ENCODE data around the gene CYP2W1. TPM values are rescaled to one million over a fixed set of nuclear protein-coding genes. Genes with fewer than 3 reads are reported as not detected.
A peak's percentile ranks its signal among the peaks of the same experiment; 100 is the strongest.

Gene CYP2W1
- total RNA-seq, 4 donors from 2014 or later: 0.41 to 0.95 TPM; not detected in 2

DNA sequence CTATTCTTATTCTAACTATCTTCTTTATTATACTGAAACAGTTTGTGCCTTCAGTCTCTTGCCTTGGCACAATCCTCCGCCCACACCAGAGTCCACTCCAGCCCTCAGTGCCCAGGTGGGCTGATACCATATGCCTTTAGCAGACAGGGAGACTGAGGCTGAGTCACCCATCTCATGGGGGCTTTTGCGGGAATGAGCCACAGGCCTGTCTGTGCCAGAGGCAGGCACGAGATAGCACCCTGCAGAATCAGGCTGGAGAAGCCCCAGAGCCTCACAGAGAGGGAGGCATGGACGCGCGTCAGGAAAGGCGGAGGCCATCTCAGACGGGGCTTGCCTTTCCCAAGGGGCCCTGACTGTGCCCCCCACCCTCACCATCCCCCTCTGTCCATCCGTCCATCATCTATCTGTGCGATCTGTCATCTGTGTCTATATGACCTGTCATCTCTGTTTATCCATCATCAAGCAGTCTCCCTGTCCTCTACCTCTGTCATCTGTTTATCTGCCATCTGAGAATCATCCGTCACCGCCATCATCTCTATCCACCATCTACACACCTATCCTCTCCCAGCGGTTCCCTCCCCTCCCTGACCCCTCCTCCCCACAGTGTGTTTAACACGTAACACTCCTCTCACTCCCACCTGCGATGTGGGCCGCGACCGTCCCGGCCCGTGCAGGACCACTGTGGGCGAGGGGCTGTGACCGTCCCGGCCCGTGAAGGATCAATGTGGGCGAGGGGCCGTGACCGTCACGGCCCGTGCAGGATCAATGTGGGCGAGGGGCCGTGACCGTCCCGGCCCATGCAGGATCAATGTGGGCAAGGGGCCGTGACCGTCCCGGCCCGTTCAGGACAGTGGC, 21.2 kb upstream of the CYP2W1 start:
- Histone ChIP-seq H3K36me3 (peaks cover 0 to 2% (median 0%) of the 10 kb centered on the region in 4 donors), H3K27me3 (no peaks in the 10 kb centered on the region), H3K4me3 (no peak overlapping the region), H3K4me1 (peaks cover 19 to 38% (median 31%) of the 10 kb centered on the region in 4 donors), H3K9me3 (no peaks in the 10 kb centered on the region), H3K27ac (no peak overlapping the region)
- peak; percentile 5 for DNase-seq
- TF ChIP-seq, protein P1, sequence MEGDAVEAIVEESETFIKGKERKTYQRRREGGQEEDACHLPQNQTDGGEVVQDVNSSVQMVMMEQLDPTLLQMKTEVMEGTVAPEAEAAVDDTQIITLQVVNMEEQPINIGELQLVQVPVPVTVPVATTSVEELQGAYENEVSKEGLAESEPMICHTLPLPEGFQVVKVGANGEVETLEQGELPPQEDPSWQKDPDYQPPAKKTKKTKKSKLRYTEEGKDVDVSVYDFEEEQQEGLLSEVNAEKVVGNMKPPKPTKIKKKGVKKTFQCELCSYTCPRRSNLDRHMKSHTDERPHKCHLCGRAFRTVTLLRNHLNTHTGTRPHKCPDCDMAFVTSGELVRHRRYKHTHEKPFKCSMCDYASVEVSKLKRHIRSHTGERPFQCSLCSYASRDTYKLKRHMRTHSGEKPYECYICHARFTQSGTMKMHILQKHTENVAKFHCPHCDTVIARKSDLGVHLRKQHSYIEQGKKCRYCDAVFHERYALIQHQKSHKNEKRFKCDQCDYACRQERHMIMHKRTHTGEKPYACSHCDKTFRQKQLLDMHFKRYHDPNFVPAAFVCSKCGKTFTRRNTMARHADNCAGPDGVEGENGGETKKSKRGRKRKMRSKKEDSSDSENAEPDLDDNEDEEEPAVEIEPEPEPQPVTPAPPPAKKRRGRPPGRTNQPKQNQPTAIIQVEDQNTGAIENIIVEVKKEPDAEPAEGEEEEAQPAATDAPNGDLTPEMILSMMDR (IDR thresholded peaks at IDR 0.05): no peak
- TF ChIP-seq POLR2AphosphoS5 (IDR thresholded peaks at IDR 0.05): no peak
- no peak for TF ChIP-seq EP300 (IDR thresholded peaks at IDR 0.05; ENCODE audit: low read depth)
- no peak for TF ChIP-seq POLR2A (IDR thresholded peaks at IDR 0.05)
- WGBS, 2 donors (ENCODE audit: low coverage in 1 of 2): 88% methylated on average over 37 of the region's 37 CpGs; no CpG with 5 or more reads in 1 of the 2 donors
- intact Hi-C loops (cut with DNase I; ENCODE audit: low total_unique reads): no loop called here
- in situ Hi-C loops (cut with MboI; ENCODE audit: low pct_ligation_motif_present in 1 of 4, low pct_unique_long_range_greater_than_20kb in 1 of 4, low sequenced_read_pairs in 3 of 4): no loop called here

DNA sequence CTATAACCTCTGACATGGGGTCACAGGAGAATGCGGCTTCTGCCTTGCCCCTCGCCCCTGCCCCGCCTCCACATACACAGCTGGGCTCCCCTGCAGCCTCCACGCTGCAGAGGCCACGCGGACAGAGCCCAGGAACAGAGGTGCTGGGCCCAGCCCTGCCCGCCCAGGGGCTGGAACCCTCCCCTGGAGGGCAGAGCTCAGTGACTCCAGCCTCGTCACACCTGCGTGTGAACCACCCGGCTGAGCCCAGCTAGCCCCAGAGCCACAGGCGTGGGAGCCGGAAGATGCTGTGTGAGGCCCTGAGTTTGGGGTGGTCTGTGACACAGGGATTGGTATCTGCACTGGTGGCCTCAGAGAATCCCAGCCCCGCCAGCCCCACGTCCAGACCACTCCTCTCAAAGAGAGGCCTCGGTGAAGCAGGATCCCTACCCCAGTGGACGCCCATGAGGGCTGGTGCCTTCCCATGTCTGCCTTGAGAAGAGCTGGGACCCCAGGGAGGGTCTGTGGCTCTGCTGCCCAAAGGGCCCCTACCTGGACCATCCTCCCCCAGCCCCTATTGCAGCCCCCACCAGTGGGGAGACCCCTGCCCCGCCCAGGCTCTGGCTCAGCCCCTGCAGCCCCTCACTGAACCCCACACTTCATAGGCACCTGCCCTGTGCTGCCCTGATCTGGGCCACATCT, 20.4 kb upstream of the CYP2W1 start:
- Histone ChIP-seq H3K27ac (no peak overlapping the region), H3K4me1 (peaks cover 19 to 38% (median 31%) of the 10 kb centered on the region in 4 donors), H3K36me3 (peaks cover 0 to 10% (median 2%) of the 10 kb centered on the region in 4 donors), H3K27me3 (no peaks in the 10 kb centered on the region), H3K4me3 (no peak overlapping the region), H3K9me3 (no peaks in the 10 kb centered on the region)
- TF ChIP-seq POLR2A (IDR thresholded peaks at IDR 0.05) (no peak), POLR2AphosphoS5 (IDR thresholded peaks at IDR 0.05) (no peak), EP300 (IDR thresholded peaks at IDR 0.05; ENCODE audit: low read depth) (no peak)
- TF ChIP-seq, protein P1 (IDR thresholded peaks at IDR 0.05): no peak
- 84% methylated on average over 16 of the region's 17 CpGs; no CpG with 5 or more reads in 1 of the 2 donors for WGBS, 2 donors (ENCODE audit: low coverage in 1 of 2)
- in situ Hi-C loops (cut with MboI; ENCODE audit: low pct_ligation_motif_present in 1 of 4, low pct_unique_long_range_greater_than_20kb in 1 of 4, low sequenced_read_pairs in 3 of 4): no loop called here
- peak; percentile 3 for DNase-seq
- intact Hi-C loops (cut with DNase I; ENCODE audit: low total_unique reads): no loop called here

DNA sequence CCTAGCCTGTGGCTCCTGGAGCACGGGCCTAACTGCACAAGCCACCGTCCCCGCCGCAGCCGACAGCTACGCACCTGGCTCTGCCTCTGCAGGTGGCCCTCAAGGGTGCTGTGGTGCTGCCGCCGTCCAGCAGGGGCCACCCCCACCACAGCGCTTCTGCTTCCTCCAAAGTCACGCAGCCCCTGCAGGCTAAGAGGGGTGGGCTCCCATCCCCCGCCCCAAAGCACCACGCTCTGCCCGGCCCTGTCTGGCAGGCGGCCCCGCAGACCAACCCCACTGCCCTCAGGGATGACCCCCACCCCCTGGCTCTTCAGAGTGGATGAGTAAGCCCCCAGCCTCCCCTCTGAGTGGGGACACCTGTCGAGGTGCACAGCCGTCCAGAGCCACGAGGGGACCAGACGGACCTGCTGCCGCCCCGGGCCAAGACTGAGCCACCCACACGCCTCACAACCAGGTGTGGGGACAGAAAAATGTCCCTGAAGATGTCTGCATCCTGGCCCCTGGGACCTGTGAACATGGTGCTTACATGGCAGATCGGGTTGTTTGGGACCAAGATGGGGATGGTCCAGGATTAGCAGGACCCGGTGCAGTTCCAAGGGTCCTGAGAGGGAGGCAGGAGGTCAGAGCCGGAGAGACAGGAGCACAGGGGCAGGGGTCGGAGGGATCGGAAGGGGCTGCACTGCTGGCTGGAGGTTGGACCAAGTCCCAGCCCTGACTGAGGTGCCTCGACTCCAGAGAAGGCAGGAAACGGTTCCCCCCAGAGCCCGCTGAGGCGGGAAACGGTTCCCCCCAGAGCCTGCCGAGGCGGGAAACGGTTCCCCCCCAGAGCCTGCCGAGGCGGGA, 19.5 kb upstream of the CYP2W1 start:
- intact Hi-C loops (cut with DNase I; ENCODE audit: low total_unique reads) (no loop called here), in situ Hi-C loops (cut with MboI; ENCODE audit: low pct_ligation_motif_present in 1 of 4, low pct_unique_long_range_greater_than_20kb in 1 of 4, low sequenced_read_pairs in 3 of 4) (no loop called here)
- Histone ChIP-seq H3K36me3 (peaks cover 0 to 19% (median 6%) of the 10 kb centered on the region in 4 donors), H3K27me3 (no peaks in the 10 kb centered on the region), H3K9me3 (no peaks in the 10 kb centered on the region), H3K4me1 (peaks cover 19 to 38% (median 31%) of the 10 kb centered on the region in 4 donors), H3K27ac (peak overlapping the region in 2 of 4 donors; percentile 71 to 89), H3K4me3 (no peak overlapping the region)
- TF ChIP-seq, protein P1 (IDR thresholded peaks at IDR 0.05): peak in 3 of 5 experiments; percentile 22 to 28 (median 24)
- no peak for TF ChIP-seq POLR2A (IDR thresholded peaks at IDR 0.05)
- TF ChIP-seq EP300 (IDR thresholded peaks at IDR 0.05; ENCODE audit: low read depth): no peak
- no peak for TF ChIP-seq POLR2AphosphoS5 (IDR thresholded peaks at IDR 0.05)
- DNase-seq: no peak
- WGBS, 2 donors (ENCODE audit: low coverage in 1 of 2): 22% methylated on average over 22 of the region's 37 CpGs; no CpG with 5 or more reads in 1 of the 2 donors

All from transverse colon (tissue), 4 donors.